Measurements from ENCODE around the gene ASPHD2.

DNA sequence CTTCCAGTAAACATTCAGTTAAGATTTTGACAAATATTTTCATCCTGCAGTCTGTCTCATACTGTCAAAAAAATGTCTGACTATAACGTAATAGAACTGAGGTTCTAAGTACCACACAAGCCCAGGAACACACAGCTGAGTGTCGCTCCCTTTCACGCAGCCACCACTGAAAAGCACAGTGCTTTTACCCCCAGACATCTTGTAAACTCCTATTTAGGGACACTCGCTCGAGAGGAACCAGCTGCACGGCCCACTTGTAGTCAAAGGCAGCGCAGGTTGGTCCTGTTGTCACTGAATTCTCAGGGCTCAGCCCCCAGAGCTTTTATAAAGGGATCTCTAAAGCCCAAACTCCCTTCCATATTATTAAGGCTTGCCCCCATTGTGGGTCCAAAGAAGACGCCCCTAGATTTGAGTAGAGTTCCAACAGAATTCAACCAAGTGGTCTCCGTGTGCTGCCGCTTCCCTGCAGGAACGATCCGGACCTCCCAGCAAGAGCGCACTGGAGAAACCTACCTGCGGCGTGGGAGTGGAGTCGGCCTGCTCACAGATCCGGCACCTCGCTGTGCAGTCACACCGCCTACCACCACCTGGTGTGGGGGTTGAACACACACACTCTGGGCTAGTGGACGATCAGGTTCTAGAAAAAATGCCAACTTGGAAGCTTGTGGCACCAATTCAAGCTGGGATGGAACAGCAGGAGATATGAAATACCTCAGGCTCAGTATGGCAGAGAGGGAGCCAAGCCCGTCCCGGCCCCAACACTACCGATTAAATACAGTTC, 23.4 kb downstream of the ASPHD2 start:
- TF ChIP-seq, protein P1, sequence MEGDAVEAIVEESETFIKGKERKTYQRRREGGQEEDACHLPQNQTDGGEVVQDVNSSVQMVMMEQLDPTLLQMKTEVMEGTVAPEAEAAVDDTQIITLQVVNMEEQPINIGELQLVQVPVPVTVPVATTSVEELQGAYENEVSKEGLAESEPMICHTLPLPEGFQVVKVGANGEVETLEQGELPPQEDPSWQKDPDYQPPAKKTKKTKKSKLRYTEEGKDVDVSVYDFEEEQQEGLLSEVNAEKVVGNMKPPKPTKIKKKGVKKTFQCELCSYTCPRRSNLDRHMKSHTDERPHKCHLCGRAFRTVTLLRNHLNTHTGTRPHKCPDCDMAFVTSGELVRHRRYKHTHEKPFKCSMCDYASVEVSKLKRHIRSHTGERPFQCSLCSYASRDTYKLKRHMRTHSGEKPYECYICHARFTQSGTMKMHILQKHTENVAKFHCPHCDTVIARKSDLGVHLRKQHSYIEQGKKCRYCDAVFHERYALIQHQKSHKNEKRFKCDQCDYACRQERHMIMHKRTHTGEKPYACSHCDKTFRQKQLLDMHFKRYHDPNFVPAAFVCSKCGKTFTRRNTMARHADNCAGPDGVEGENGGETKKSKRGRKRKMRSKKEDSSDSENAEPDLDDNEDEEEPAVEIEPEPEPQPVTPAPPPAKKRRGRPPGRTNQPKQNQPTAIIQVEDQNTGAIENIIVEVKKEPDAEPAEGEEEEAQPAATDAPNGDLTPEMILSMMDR (IDR thresholded peaks at IDR 0.05), result no peak
- TF ChIP-seq POLR2A (IDR thresholded peaks at IDR 0.05) (no peak), EP300 (IDR thresholded peaks at IDR 0.05) (no peak)

Measured in tibial nerve (tissue), 4 donors.